ENCODE data around the gene DAG1. TPM values are rescaled to one million over a fixed set of nuclear protein-coding genes. Genes with fewer than 3 reads are reported as not detected.

DAG1 gene
- polyA plus RNA-seq, 2 of the 4 experiments (the other 2 are of a cell fraction), result 46.6 to 59.6 TPM

GRCh38 chr3:49466085-49466484, 4.0 kb upstream of the DAG1 start:
- TF ChIP-seq HOXB5 (CRISPR knock-in tag; IDR thresholded peaks at IDR 0.05), result no peak
- TF ChIP-seq HES2 (IDR thresholded peaks at IDR 0.05), result no peak
- no peak for TF ChIP-seq ATOH8 (CRISPR knock-in tag; IDR thresholded peaks at IDR 0.05; ENCODE audit: low read depth)
- TF ChIP-seq EP300 (IDR thresholded peaks at IDR 0.05), result no peak
- no peak for TF ChIP-seq POLR2A (IDR thresholded peaks at IDR 0.05; ENCODE audit: low read length)
- no peak for TF ChIP-seq ZC3H11A (IDR thresholded peaks at IDR 0.05)
- no peak for TF ChIP-seq EHF (CRISPR knock-in tag; IDR thresholded peaks at IDR 0.05)
- TF ChIP-seq CTCF (IDR thresholded peaks at IDR 0.05), result no peak
- no peak for TF ChIP-seq HOXB13 (CRISPR knock-in tag; IDR thresholded peaks at IDR 0.05; ENCODE audit: low read depth)
- TF ChIP-seq GATA3 (IDR thresholded peaks at IDR 0.05; ENCODE audit: borderline replicate concordance), result no peak
- Histone ChIP-seq H3K9me3 (no peaks in the 10 kb centered on the region), H3K4me2 (no peak overlapping the region), H3K4me1 (peaks cover 34% of the 10 kb centered on the region), H3K27ac (peak overlapping the region in 1 of 2 experiments; percentile 18; a peak in 2 of 6 replicates), H3K4me3 (no peak overlapping the region)
- ChIA-PET CTCF (no interaction called here), POLR2A (interaction anchor here (0.7 kb wide), 1 partner anchor 458 kb away, joined by 4 read pairs; no protein-coding TSS in a partner anchor)
- ATAC-seq (no peak), DNase-seq (ENCODE audit: low read depth in 1 of 2, low spot score in 1 of 2) (no peak), FAIRE-seq (no peak)
- WGBS (ENCODE audit: missing lambda C conversion rate), result 86% methylated on average over 1 of the region's 2 CpGs

- 14% methylated on average over 11 of the region's 23 CpGs for WGBS (ENCODE audit: missing lambda C conversion rate)
- Histone ChIP-seq H3K4me2 (peak overlapping the region; percentile 85), H3K9me3 (no peaks in the 10 kb centered on the region), H3K27ac (peak overlapping the region; percentile 94 to 99), H3K4me1 (peaks cover 31% of the 10 kb centered on the region), H3K4me3 (peak overlapping the region; percentile 39)
- ATAC-seq (peak; percentile 68 to 69), FAIRE-seq (no peak), DNase-seq (ENCODE audit: low read depth in 1 of 2, low spot score in 1 of 2) (peak; percentile 48 to 68)
- CTCF ChIA-PET, result interaction anchor here (0.6 to 1.6 kb wide), 4 partner anchors 9 to 169 kb away, joined by 3 to 6 read pairs (median 5); no protein-coding TSS in a partner anchor
- POLR2A ChIA-PET, result interaction anchor here (0.8 to 2.5 kb wide), 10 partner anchors 10 to 440 kb away, joined by 3 to 23 read pairs (median 4); partner anchors contain the start of genes GPX1, IMPDH2, NICN1 and RHOA
- TF ChIP-seq HDAC2 (IDR thresholded peaks at IDR 0.05), result no peak
- TF ChIP-seq FOXS1 (CRISPR knock-in tag; IDR thresholded peaks at IDR 0.05), result no peak
- TF ChIP-seq CBX2 (IDR thresholded peaks at IDR 0.05; ENCODE audit: borderline replicate concordance, low read depth), result no peak
- no peak for TF ChIP-seq SREBF2 (IDR thresholded peaks at IDR 0.05)
- no peak for TF ChIP-seq ATOH8 (CRISPR knock-in tag; IDR thresholded peaks at IDR 0.05; ENCODE audit: low read depth)
- no peak for TF ChIP-seq ZSCAN20 (CRISPR knock-in tag; IDR thresholded peaks at IDR 0.05)
- TF ChIP-seq TFCP2L1 (CRISPR knock-in tag; IDR thresholded peaks at IDR 0.05), result 0 out of 2 replicates have a peak, but pooled peaks have one; percentile 13
- no peak for TF ChIP-seq EP300 (IDR thresholded peaks at IDR 0.05)
- TF ChIP-seq MYC (IDR thresholded peaks at IDR 0.05; ENCODE audit: borderline replicate concordance, low read length), result no peak
- TF ChIP-seq PBX3 (IDR thresholded peaks at IDR 0.05), result no peak
- TF ChIP-seq FOSL2 (IDR thresholded peaks at IDR 0.05), result no peak
- no peak for TF ChIP-seq FOSL2 (CRISPR knock-in tag; IDR thresholded peaks at IDR 0.05)
- 0 out of 2 replicates have a peak, but pooled peaks have one; percentile 29 for TF ChIP-seq MAX (IDR thresholded peaks at IDR 0.05)
- TF ChIP-seq GATA3 (IDR thresholded peaks at IDR 0.05; ENCODE audit: borderline replicate concordance), result no peak
- TF ChIP-seq HEYL (CRISPR knock-in tag; IDR thresholded peaks at IDR 0.05), result no peak
- TF ChIP-seq NPAS2 (CRISPR knock-in tag; IDR thresholded peaks at IDR 0.05; ENCODE audit: borderline replicate concordance), result no peak
- TF ChIP-seq PHF8 (IDR thresholded peaks at IDR 0.05; ENCODE audit: borderline replicate concordance, low read depth), result no peak
- peak in 1 of 2 experiments; percentile 4; a peak in 1 of 5 replicates for TF ChIP-seq JUN (IDR thresholded peaks at IDR 0.05)
- no peak for TF ChIP-seq CBX8 (IDR thresholded peaks at IDR 0.05)
- no peak for TF ChIP-seq NFE2L2 (conservative IDR thresholded peaks at IDR 0.05; ENCODE audit: low read length)
- TF ChIP-seq BCL3 (IDR thresholded peaks at IDR 0.05), result no peak
- no peak for TF ChIP-seq ZFP36 (IDR thresholded peaks at IDR 0.05; ENCODE audit: borderline replicate concordance, partially characterized antibody)
- TF ChIP-seq BHLHE40 (IDR thresholded peaks at IDR 0.05; ENCODE audit: low read depth, low read length), result no peak
Measured at GRCh38 chr3:49469037-49469935, 781 bp upstream of the DAG1 start.

Data from A549 (cell line).